Esophagus muscularis mucosa (tissue), 4 donors: ENCODE measurements around the gene RAB11FIP4. TPM values are rescaled to one million over a fixed set of nuclear protein-coding genes. Genes with fewer than 3 reads are reported as not detected.
A peak's percentile ranks its signal among the peaks of the same experiment; 100 is the strongest.

ENCODE experiments used
- DNase-seq: peaks from one replicate; pipeline ENCODE4 v3.0.0-alpha.2; 2017; ENCODE audit errors: extremely low spot score
- H3K27ac ChIP-seq, 4 donors: fragments of 200-600 bp; sonication (generic); replicated peaks in 1 of 4; 1 replicate in 3 of 4; 2 replicates in 1 of 4; pipeline ENCODE4 v1.5.1; 2016 to 2019; ENCODE audit warnings: mild to moderate bottlenecking in 1 of 4
- H3K27me3 ChIP-seq, 4 donors: fragments of 200-600 bp; sonication (generic); one replicate each; pipeline versions ENCODE4 v1.5.1 to v1.6.0; 2016 to 2019
- H3K36me3 ChIP-seq, 4 donors: fragments of 200-600 bp; sonication (generic); one replicate each; pipeline ENCODE4 v1.5.1; 2016 to 2019
- H3K4me1 ChIP-seq, 4 donors: fragments of 200-600 bp; sonication (generic); one replicate each; pipeline ENCODE4 v1.5.1; 2016 to 2019
- H3K4me3 ChIP-seq, 4 donors: fragments of 200-600 bp; sonication (generic); 1 replicate in 2 of 4; 2 replicates in 2 of 4; pipeline ENCODE4 v1.5.1; 2016 to 2019; ENCODE audit warnings: mild to moderate bottlenecking in 4 of 4, moderate library complexity in 1 of 4
- H3K9me3 ChIP-seq, 4 donors: fragments of 200-600 bp; sonication (generic); 1 replicate in 3 of 4; 2 replicates in 1 of 4; pipeline ENCODE4 v1.5.1; 2016 to 2019
- EP300 ChIP-seq: sonication (generic); formaldehyde crosslinking; IDR thresholded peaks from one replicate; pipeline ENCODE4 v1.6.1; 2017; ENCODE audit warnings: antibody characterized with exemption
- POLR2A ChIP-seq: fragments of 450-650 bp; IDR thresholded peaks from one replicate; pipeline ENCODE4 v1.6.1; 2017; ENCODE audit warnings: antibody characterized with exemption, moderate library complexity, mild to moderate bottlenecking, low read depth
- POLR2AphosphoS5 ChIP-seq, 2 donors: sonication (generic); formaldehyde crosslinking; IDR thresholded peaks; one replicate each; pipeline ENCODE4 v1.6.1; 2017; ENCODE audit warnings: antibody characterized with exemption in 2 of 2
- WGBS: methylation state at CpG from one replicate; pipeline ENCODE4 v1.1.5; 2018; 5-methylcytosine and 5-hydroxymethylcytosine counted together
- intact Hi-C: fragments of 100-400 bp; cut with DNase I; formaldehyde crosslinking; loops from one replicate; pipeline ENCODE4 v1.15.1; 2023
- total RNA-seq, 4 donors: library from RNA; depleted of rRNA; stranded (reverse); fragments of >200 nt; gene quantifications; one replicate each; pipeline versions ENCODE4 v1.1.0 to v1.2.1, GENCODE V29; 2016
- TF ChIP-seq, protein P1 (sequence below), 3 experiments: fragments of 200-600 bp in 2 of 3; fragments of 450-650 bp in 1 of 3; sonication (generic) in 2 of 3; IDR thresholded peaks; one replicate each; pipeline ENCODE4 v1.5.1; 2017 to 2019; ENCODE audit warnings: antibody characterized with exemption in 3 of 3, mild to moderate bottlenecking in 2 of 3, moderate library complexity in 1 of 3

The RAB11FIP4 gene
- total RNA-seq, 4 donors from 2014 or later, result 0.75 to 2.3 (median 1.7) TPM

DNA sequence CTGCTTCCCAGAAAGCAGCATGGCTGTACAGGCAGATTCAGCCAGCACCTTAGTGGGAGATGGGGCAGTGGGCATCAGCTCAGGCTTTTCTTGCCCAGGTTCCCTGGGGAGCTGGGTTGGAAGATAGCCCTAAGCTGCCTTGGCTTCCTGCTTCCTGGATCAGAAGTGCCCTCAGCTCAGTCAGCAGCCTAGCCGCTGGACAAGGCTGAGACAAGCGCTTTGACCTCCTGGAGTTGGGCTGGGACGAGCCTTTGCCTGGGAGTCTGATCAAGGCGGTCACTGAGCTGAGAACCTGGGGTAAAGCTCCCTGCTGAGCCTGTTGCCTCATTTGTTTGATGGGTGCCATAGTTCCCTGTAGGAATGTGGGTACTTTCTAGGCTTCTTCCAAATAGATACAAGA lies 190.0 kb downstream of the RAB11FIP4 start:
- Histone ChIP-seq H3K36me3 (peaks cover 0 to 12% (median 8%) of the 10 kb centered on the region in 4 donors), H3K27ac (peak overlapping the region; percentile 71 to 87 (median 84)), H3K4me1 (peaks cover 35 to 50% (median 48%) of the 10 kb centered on the region in 4 donors), H3K27me3 (no peaks in the 10 kb centered on the region), H3K9me3 (no peaks in the 10 kb centered on the region), H3K4me3 (peak overlapping the region; percentile 18 to 41 (median 24))
- no peak for DNase-seq
- 68% methylated on average over 4 of the region's 4 CpGs for WGBS
- intact Hi-C loops, result no loop called here
- TF ChIP-seq POLR2A (no peak), EP300 (no peak), POLR2AphosphoS5 (IDR thresholded peaks at IDR 0.05) (no peak)
- TF ChIP-seq, protein P1, sequence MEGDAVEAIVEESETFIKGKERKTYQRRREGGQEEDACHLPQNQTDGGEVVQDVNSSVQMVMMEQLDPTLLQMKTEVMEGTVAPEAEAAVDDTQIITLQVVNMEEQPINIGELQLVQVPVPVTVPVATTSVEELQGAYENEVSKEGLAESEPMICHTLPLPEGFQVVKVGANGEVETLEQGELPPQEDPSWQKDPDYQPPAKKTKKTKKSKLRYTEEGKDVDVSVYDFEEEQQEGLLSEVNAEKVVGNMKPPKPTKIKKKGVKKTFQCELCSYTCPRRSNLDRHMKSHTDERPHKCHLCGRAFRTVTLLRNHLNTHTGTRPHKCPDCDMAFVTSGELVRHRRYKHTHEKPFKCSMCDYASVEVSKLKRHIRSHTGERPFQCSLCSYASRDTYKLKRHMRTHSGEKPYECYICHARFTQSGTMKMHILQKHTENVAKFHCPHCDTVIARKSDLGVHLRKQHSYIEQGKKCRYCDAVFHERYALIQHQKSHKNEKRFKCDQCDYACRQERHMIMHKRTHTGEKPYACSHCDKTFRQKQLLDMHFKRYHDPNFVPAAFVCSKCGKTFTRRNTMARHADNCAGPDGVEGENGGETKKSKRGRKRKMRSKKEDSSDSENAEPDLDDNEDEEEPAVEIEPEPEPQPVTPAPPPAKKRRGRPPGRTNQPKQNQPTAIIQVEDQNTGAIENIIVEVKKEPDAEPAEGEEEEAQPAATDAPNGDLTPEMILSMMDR (IDR thresholded peaks at IDR 0.05), result no peak

DNA sequence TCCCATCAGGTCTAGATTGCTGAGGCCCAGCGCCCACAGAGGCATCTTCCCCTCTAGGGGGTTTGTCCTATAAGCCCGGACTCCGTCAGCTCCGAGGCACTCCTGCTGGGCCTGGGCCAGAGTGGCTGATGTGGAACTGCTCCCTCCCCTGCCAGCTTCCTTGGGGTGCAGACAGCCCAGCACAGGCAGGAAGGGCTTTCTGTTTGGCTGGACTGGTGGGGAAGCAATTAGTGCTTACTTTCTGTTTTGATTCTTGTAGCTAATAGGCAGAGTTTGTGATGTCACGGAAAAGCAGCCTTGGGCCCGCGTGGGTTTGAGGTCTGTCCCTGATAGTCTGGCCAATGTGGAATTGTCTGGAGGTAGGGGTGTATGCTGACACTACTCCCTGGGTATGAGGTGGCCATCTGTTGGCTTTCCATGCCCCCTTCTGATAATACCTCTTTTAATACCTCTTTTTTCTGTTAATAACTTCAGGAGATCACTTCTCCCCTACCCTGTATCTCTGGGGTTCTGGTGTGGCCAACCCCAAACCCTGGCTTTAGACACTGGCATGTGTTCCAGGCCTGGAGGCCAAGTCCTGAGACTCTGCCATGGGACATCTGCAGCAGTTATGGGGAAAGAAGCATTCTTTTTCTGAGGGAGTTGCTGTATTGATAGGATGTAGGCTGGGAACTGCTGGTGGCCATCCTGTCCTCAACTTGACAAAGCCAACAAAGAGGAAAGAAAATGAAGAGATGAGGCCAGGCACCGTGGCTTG lies 190.9 kb downstream of the RAB11FIP4 start:
- no peaks in the 10 kb centered on the region for H3K27me3 ChIP-seq
- DNase-seq, result no peak
- H3K4me3 ChIP-seq, result peak overlapping the region in 1 of 4 donors; percentile 15
- intact Hi-C loops, result no loop called here
- H3K4me1 ChIP-seq, result peaks cover 35 to 59% (median 52%) of the 10 kb centered on the region in 4 donors
- peaks cover 0 to 11% (median 8%) of the 10 kb centered on the region in 4 donors for H3K36me3 ChIP-seq
- H3K9me3 ChIP-seq, result no peaks in the 10 kb centered on the region
- H3K27ac ChIP-seq, result peak overlapping the region; percentile 71 to 87 (median 84)
- peak; percentile 26 to 52 for TF ChIP-seq POLR2AphosphoS5 (IDR thresholded peaks at IDR 0.05)
- TF ChIP-seq EP300, result no peak
- WGBS, result 61% methylated on average over 4 of the region's 8 CpGs

DNA sequence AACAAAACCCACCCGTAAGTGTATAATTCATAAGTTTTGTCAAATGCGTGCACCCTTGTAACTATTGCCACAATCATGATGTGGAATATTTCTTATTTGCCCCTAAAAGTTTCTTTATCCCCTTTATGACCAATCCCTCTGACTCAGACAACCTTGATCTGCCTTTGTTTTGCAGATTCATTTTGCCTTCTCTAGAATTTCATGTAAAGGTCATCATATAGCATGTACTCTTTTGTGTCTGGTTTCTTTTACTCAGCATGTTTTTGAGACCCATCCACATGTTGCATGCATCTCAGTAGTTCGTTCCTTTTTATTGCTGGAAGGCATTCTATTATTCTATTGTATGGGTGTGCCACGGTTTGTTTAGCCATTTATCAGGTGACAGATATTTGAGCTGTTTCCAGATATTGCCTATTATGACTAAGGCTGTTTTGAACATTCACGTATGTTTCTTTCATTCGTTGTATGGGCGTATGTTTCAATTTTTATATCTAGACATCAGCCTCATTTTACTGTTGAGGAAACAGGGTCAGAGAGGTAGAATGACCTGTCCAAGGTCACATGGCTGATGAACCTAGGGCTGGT lies 192.4 kb downstream of the RAB11FIP4 start:
- 73% methylated on average over 7 of the region's 7 CpGs for WGBS
- Histone ChIP-seq H3K9me3 (no peaks in the 10 kb centered on the region), H3K36me3 (no peaks in the 10 kb centered on the region), H3K27ac (no peak overlapping the region), H3K27me3 (no peaks in the 10 kb centered on the region), H3K4me3 (no peak overlapping the region), H3K4me1 (peaks cover 35 to 57% (median 48%) of the 10 kb centered on the region in 4 donors)
- no peak for DNase-seq
- TF ChIP-seq, protein P1 (IDR thresholded peaks at IDR 0.05), result no peak
- TF ChIP-seq EP300 (no peak), POLR2A (no peak), POLR2AphosphoS5 (IDR thresholded peaks at IDR 0.05) (no peak)
- intact Hi-C loops, result no loop called here

DNA sequence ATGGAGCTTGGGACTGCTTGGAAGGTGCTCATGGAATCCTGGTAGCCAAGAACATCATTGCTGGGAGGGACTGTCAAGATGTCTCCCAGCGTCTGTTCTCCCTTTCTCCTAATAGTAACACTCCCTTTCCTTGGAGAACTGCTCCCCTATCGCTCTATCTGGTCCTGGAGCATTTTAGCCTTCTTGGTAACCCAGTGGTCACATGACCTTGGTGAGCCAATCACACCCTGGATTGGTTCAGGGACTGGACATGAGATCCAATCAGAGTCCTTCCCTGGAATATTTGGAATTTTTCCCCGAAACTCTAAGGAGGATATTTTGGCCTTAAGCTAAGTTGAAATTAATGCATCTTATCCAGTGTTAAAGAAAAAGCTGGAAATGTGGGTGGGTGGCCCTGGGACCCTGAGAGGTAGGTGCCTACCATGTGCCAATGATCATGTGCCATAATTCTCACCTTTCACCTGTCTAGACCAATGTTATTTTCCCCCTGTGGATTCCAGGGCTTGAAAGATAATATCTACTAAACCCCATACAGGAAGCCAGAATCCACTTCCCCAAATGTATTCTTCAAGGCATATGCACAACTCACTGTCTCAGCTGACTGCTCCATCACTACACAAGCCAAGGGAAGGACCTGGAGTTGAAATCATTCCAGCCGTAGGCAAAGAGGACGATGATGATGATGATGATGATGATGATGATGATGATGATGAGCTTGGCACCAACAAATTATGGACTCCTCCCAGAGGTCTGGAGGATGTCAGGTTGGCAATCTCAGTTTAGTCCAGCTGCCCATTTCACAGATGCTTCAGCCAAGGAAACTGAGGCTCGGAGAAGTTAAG lies 193.2 kb downstream of the RAB11FIP4 start:
- Histone ChIP-seq H3K4me1 (peaks cover 28 to 49% (median 40%) of the 10 kb centered on the region in 4 donors), H3K36me3 (no peaks in the 10 kb centered on the region), H3K4me3 (no peak overlapping the region), H3K9me3 (no peaks in the 10 kb centered on the region), H3K27me3 (no peaks in the 10 kb centered on the region), H3K27ac (no peak overlapping the region)
- TF ChIP-seq EP300 (no peak), POLR2AphosphoS5 (IDR thresholded peaks at IDR 0.05) (no peak), POLR2A (no peak)
- TF ChIP-seq, protein P1 (IDR thresholded peaks at IDR 0.05), result no peak
- no peak for DNase-seq
- intact Hi-C loops, result no loop called here
- 88% methylated on average over 6 of the region's 6 CpGs for WGBS

DNA sequence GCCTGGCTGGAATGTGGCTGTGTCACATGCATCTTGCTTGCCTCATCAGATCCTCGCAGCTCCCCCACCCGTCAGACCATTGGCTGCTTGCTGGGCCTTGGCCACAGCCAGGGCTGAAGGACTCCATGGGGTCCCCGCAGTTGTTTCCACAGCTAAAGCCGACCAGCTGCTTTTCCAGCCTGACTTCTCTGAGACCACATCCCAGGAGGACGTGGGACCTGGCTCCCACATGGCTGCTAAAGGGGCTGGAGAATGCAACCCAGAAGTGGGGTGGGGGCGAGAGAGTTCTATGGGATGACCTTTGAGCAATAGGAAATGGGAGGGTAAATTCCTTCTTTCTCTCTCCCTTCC lies 193.8 kb downstream of the RAB11FIP4 start:
- Histone ChIP-seq H3K9me3 (no peaks in the 10 kb centered on the region), H3K27me3 (no peaks in the 10 kb centered on the region), H3K36me3 (no peaks in the 10 kb centered on the region), H3K4me1 (peaks cover 25 to 43% (median 34%) of the 10 kb centered on the region in 4 donors), H3K4me3 (no peak overlapping the region), H3K27ac (no peak overlapping the region)
- WGBS, result 78% methylated on average over 1 of the region's 6 CpGs
- DNase-seq, result no peak
- intact Hi-C loops, result no loop called here
- no peak for TF ChIP-seq POLR2AphosphoS5 (IDR thresholded peaks at IDR 0.05)
- no peak for TF ChIP-seq EP300
- no peak for TF ChIP-seq POLR2A
- TF ChIP-seq, protein P1 (IDR thresholded peaks at IDR 0.05), result no peak
